Choroid plexus epithelial cell (primary cell): ENCODE data around the gene ADK.

Source experiments
- DNase-seq: peaks from one replicate; pipeline ENCODE4 v3.0.0-alpha.2; 2010; ENCODE audit warnings: low read depth
- H3K4me3 ChIP-seq: 2 replicates; pipeline ENCODE4 v1.5.1; 2011; ENCODE audit warnings: low read depth, mild to moderate bottlenecking, control low read depth, low read length, moderate library complexity
- CTCF ChIP-seq: conservative IDR thresholded peaks from 2 replicates; pipeline ENCODE4 v1.5.1; 2011; ENCODE audit warnings: low read depth, mild to moderate bottlenecking, control low read depth, inconsistent platforms, low read length, moderate library complexity

ADK gene

DNA sequence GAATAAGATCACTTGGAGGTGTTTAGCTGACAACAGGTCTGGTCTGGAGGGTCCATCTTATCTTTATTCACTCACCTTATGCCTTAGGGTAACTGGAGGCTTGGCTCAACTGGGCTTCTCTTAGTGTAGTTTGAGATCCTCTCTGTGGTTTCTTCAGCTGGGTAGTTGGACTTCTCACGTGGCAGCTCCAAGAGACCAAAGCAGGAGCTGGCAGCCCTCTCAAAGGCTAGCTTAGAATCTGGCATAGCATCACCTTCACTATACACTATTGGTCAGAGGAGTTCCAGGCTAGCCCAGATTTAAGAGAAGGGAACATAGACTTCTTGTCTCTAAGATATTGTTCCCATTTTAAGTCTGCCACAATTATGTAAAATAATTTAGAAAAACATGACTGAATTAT, 16.4 kb downstream of the ADK start:
- no peak for DNase-seq
- TF ChIP-seq CTCF = no peak
- no peak overlapping the region for H3K4me3 ChIP-seq

GRCh38 chr10:74171625-74172024, 20.6 kb downstream of the ADK start:
- DNase-seq = no peak
- no peak for TF ChIP-seq CTCF
- no peak overlapping the region for H3K4me3 ChIP-seq

DNA sequence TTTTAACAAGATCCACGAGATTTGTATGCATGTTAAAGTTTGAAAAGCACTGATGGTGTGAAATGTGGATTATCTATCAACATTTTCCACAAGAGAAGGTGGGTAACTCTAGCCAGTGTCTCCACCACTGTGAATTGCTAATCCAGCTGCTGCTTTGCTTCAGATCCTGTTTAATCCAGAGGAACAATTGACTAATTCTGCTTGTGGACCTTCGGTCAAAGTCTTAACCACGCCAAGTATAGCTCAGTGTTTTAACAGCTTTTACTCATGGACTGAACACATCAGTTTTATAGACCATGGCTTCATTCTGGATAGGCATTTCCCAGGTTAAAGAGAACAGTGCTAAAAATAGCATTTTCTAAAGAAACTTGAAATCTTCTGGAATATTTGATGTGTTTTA, 23.5 kb downstream of the ADK start:
- DNase-seq = no peak
- H3K4me3 ChIP-seq = no peak overlapping the region
- no peak for TF ChIP-seq CTCF

GRCh38 chr10:74175510-74176379, 24.7 kb downstream of the ADK start:
- no peak for TF ChIP-seq CTCF
- DNase-seq = no peak
- H3K4me3 ChIP-seq = peak overlapping the region; percentile 77

DNA sequence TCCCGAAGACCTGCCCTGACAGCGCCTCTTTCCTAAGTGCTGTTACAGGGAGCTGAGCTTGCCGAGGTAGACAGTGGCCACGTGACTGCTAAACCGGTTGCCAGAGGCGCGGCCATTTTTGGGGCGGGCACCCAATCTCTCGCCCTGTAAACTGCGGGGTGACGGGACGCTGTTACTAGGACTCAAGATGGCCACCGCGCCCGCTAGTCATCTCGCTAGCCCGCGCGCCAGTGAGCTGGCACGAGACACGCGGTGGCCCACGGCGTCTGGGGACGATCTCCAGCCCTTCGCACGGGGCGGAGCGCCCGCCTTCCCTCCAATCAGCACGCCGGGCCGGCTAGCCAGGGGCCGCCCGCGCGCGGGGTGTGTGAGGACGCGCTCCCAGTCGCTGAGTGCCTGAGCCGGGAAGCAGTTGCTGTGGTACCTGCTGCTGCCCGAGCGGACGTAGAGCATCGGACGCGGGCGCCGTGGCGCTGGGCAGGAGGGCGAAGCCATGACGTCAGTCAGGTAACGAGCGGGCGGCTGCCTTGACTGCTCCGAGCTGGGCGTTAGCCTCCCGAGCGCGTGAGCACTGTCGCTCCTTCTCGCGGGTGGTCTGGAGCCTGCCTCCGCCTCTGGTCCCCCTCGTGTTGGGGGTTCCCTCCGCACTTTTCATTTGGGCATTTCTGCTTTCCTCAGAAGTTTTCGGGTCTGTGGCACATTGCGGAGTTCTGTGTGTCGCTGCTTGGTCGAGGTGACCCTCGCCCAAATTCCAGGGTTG, 25.5 kb downstream of the ADK start:
- peak overlapping the region; percentile 77 for H3K4me3 ChIP-seq
- no peak for TF ChIP-seq CTCF
- peak; percentile 89 for DNase-seq

DNA sequence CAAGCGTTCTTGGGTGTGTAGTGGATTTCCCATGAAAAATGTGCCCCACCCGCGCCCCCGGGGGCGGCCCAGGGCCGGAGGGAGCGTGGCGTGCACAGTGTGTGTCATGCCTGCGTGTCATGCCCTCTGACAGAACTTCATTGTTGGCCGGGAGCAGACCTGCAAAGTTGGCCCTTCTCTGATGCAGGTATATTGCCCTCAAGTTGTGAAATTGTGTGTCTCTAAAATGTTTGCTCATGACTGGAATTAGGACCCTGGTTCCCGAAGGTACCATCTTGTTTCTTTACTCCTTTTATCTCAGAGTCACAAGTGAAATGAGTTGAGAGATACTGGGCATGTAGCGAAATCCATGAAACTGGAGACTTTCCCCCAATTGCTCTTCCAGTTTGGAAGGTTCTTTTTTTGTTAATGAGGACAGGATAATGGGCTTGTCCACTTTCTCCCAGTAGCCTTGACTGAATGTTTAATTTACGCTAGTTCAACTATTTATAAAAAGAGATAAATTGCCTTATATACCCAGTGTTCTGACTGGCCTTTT, 26.2 kb downstream of the ADK start:
- no peak for TF ChIP-seq CTCF
- DNase-seq = no peak

More for the DNA sequence above, 26.2 kb downstream of the ADK start:
- H3K4me3 ChIP-seq = peak overlapping the region; percentile 77
